HCT116 (cell line): ENCODE results near the gene PON3. TPM values are rescaled to one million over a fixed set of nuclear protein-coding genes. Genes with fewer than 3 reads are reported as not detected.

ENCODE experiments used
- ATAC-seq: fragments of 200-7000 bp; cut with Tn5 transposase; 2 replicates; pipeline ENCODE4 v1.9.1; 2020; ENCODE audit warnings: mild to moderate bottlenecking, moderate library complexity
- BruUV-seq: library from RNA; stranded (reverse); fragments of 400-500 nt; replicated peaks from 2 replicates; lab custom pipeline; 2021; lab: Mats Ljungman, UMichigan
- CTCF ChIA-PET: fragments of 300-600 bp; sonication (Branson Sonifier 250); formaldehyde crosslinking; loops from one replicate; lab custom pipeline; 2021; ENCODE audit warnings: antibody characterized with exemption; lab: Charles Lee
- POLR2A ChIA-PET: fragments of 300-600, 350-600 bp; sonication (Branson Sonifier 250); formaldehyde crosslinking; loops from one replicate; lab custom pipeline; 2021; ENCODE audit warnings: antibody characterized with exemption; lab: Charles Lee
- RAD21 ChIA-PET, 2 experiments: fragments of 300-600 bp; sonication (Branson Sonifier 250); formaldehyde crosslinking; loops; one replicate each; lab custom pipeline; 2023; ENCODE audit warnings: low total read pairs in 2 of 2; ENCODE audit not compliant: uncharacterized antibody in 2 of 2, unreplicated experiment in 2 of 2, low non-redundant PET in 1 of 2; lab: Charles Lee
- DNase-seq: peaks from one replicate; pipeline ENCODE4 v3.0.0-alpha.2; 2010; ENCODE audit warnings: low read depth, low spot score
- H2AFZ ChIP-seq: fragments of 200-600 bp; shearing (Covaris generic), sonication (generic); 2 replicates; pipeline ENCODE4 v1.6.1; 2017; ENCODE audit warnings: low read depth, mixed run types, mixed read lengths, antibody characterized with exemption, low read length; ENCODE audit not compliant: poor library complexity, severe bottlenecking
- H3K27ac ChIP-seq: 2 replicates; pipeline ENCODE4 v1.5.1; 2012; ENCODE audit warnings: low read depth, low read length
- H3K27me3 ChIP-seq: fragments of 200-600 bp; sonication (generic); 2 replicates; pipeline ENCODE4 v1.6.1; 2016; ENCODE audit warnings: mixed run types, low read length, mixed read lengths; ENCODE audit not compliant: insufficient read depth
- H3K36me3 ChIP-seq, 2 experiments: fragments of 200-500 bp in 1 of 2; fragments of 200-600 bp in 1 of 2; sonication (Bioruptor generic) in 1 of 2; sonication (generic) in 1 of 2; 2 replicates each; pipeline versions ENCODE4 v1.5.1 to v1.6.1; 2014 to 2016; ENCODE audit warnings: low read length in 2 of 2, inconsistent platforms in 1 of 2, mixed read lengths in 1 of 2, mixed run types in 1 of 2; ENCODE audit not compliant: insufficient read depth in 2 of 2, control insufficient read depth in 1 of 2
- H3K4me1 ChIP-seq, 2 experiments: fragments of 200-600 bp in 1 of 2; sonication (generic) in 1 of 2; 2 replicates each; pipeline versions ENCODE4 v1.5.1 to v1.6.1; 2012 to 2017; ENCODE audit warnings: low read length in 2 of 2, inconsistent platforms in 1 of 2, mild to moderate bottlenecking in 1 of 2, mixed read lengths in 1 of 2, mixed run types in 1 of 2, moderate library complexity in 1 of 2; ENCODE audit not compliant: insufficient read depth in 2 of 2, control insufficient read depth in 1 of 2
- H3K4me2 ChIP-seq: fragments of 200-600 bp; sonication (generic); 2 replicates; pipeline ENCODE4 v1.6.1; 2017; ENCODE audit warnings: mixed run types, low read length, mixed read lengths
- H3K4me3 ChIP-seq, 2 experiments: fragments of 200-600 bp in 1 of 2; sonication (generic) in 1 of 2; replicated peaks in 1 of 2; 2 replicates each; pipeline ENCODE4 v1.5.1; 2011 to 2016; ENCODE audit warnings: low read length in 2 of 2, control low read depth in 1 of 2, low read depth in 1 of 2, mild to moderate bottlenecking in 1 of 2, mixed read lengths in 1 of 2, mixed run types in 1 of 2
- H3K79me2 ChIP-seq: fragments of 200-600 bp; sonication (generic); 2 replicates; pipeline ENCODE4 v1.6.1; 2017; ENCODE audit warnings: mild to moderate bottlenecking, mixed run types, low read length, moderate library complexity, mixed read lengths; ENCODE audit not compliant: insufficient read depth
- H3K9ac ChIP-seq: fragments of 200-600 bp; sonication (generic); 2 replicates; pipeline ENCODE4 v1.6.1; 2016; ENCODE audit warnings: low read length, mixed read lengths
- H3K9me2 ChIP-seq: fragments of 200-600 bp; sonication (generic), shearing (Covaris generic); 2 replicates; pipeline ENCODE4 v1.6.1; 2017; ENCODE audit warnings: mixed run types, mild to moderate bottlenecking, moderate library complexity; ENCODE audit not compliant: insufficient read depth
- H3K9me3 ChIP-seq, 2 experiments: fragments of 200-500 bp in 1 of 2; fragments of 200-600 bp in 1 of 2; sonication (Bioruptor generic) in 1 of 2; sonication (generic) in 1 of 2; 2 replicates each; pipeline ENCODE4 v1.6.1; 2014 to 2017; ENCODE audit warnings: low read length in 2 of 2, mixed read lengths in 2 of 2, inconsistent platforms in 1 of 2, low read depth in 1 of 2, mild to moderate bottlenecking in 1 of 2, mixed run types in 1 of 2, moderate library complexity in 1 of 2; ENCODE audit not compliant: control insufficient read depth in 1 of 2, insufficient read depth in 1 of 2
- H4K20me1 ChIP-seq: fragments of 200-600 bp; sonication (generic), shearing (Covaris generic); 2 replicates; pipeline ENCODE4 v1.6.1; 2017; ENCODE audit warnings: mixed run types, mild to moderate bottlenecking, moderate library complexity; ENCODE audit not compliant: insufficient read depth
- ATF3 ChIP-seq: IDR thresholded peaks from 2 replicates; pipeline ENCODE4 v1.6.1; 2012
- CTCF ChIP-seq, 3 experiments: fragments of 200-600 bp in 1 of 3; sonication (generic) in 1 of 3; IDR thresholded peaks in 2 of 3; conservative IDR thresholded peaks in 1 of 3; 2 replicates each; pipeline ENCODE4 v1.5.1; 2012 to 2017; ENCODE audit warnings: low read depth in 2 of 3, low read length in 2 of 3, antibody characterized with exemption in 1 of 3, borderline replicate concordance in 1 of 3, control low read depth in 1 of 3, mild to moderate bottlenecking in 1 of 3, mixed read lengths in 1 of 3, mixed run types in 1 of 3, moderate library complexity in 1 of 3; ENCODE audit not compliant: insufficient read depth in 1 of 3
- EGR1 ChIP-seq: IDR thresholded peaks from 2 replicates; pipeline ENCODE4 v1.6.1; 2012; ENCODE audit warnings: low read depth
- FOSL1 ChIP-seq: IDR thresholded peaks from 2 replicates; pipeline ENCODE4 v1.6.1; 2012; ENCODE audit warnings: low read depth
- MAX ChIP-seq: IDR thresholded peaks from 2 replicates; pipeline ENCODE4 v1.6.1; 2012
- POLR2A ChIP-seq: IDR thresholded peaks from 2 replicates; pipeline ENCODE4 v1.7.0; 2011; ENCODE audit warnings: borderline replicate concordance; ENCODE audit not compliant: insufficient read depth, insufficient read length; ENCODE audit errors: extremely low read depth
- REST ChIP-seq: IDR thresholded peaks from 2 replicates; pipeline ENCODE4 v1.6.1; 2012; ENCODE audit warnings: low read depth
- SRF ChIP-seq: IDR thresholded peaks from 2 replicates; pipeline ENCODE4 v1.6.1; 2012; ENCODE audit warnings: low read depth
- ZBTB33 ChIP-seq: IDR thresholded peaks from 2 replicates; pipeline ENCODE4 v1.6.1; 2011; ENCODE audit warnings: mild to moderate bottlenecking, low read length, moderate library complexity; ENCODE audit not compliant: insufficient replicate concordance; ENCODE audit errors: extremely low read depth
- ZNF274 ChIP-seq: fragments of 200-500 bp; sonication (Bioruptor generic); IDR thresholded peaks from 2 replicates; pipeline ENCODE4 v1.6.1; 2014; ENCODE audit warnings: mild to moderate bottlenecking, low read depth, low read length, inconsistent platforms
- intact Hi-C: fragments of 100-400 bp; cut with micrococcal nuclease; formaldehyde crosslinking; loops from 2 replicates; pipeline ENCODE4 v1.10.0; 2022
- total RNA-seq: library from RNA; stranded (reverse); gene quantifications from one replicate; pipeline ENCODE4 v1.2.1, GENCODE V29; 2021; ENCODE audit not compliant: unreplicated experiment

Gene PON3
- total RNA-seq, 1 experiment from 2014 or later = 2.6 TPM

GRCh38 chr7:95444796-95445195, 48.6 kb upstream of the PON3 start:
- intact Hi-C loops = no loop called here
- no peak for ATAC-seq
- DNase-seq = no peak

More at GRCh38 chr7:95444796-95445195, 48.6 kb upstream of the PON3 start:
- Histone ChIP-seq H3K79me2 (no peaks in the 10 kb centered on the region), H3K4me1 (no peaks in the 10 kb centered on the region), H2AFZ (no peak overlapping the region), H3K36me3 (no peaks in the 10 kb centered on the region), H3K9ac (no peak overlapping the region), H3K27me3 (no peaks in the 10 kb centered on the region), H3K4me2 (no peak overlapping the region), H3K9me2 (no peaks in the 10 kb centered on the region), H3K4me3 (no peak overlapping the region), H3K27ac (no peak overlapping the region), H4K20me1 (no peaks in the 10 kb centered on the region), H3K9me3 (no peaks in the 10 kb centered on the region)
- ChIA-PET RAD21 (interaction anchor here in 1 of 2 experiments (0.6 kb wide), 1 partner anchor 25 kb away, joined by 4 read pairs; no protein-coding TSS in a partner anchor), CTCF (no interaction called here), POLR2A (no interaction called here)
- BruUV-seq = no TSS peak
- TF ChIP-seq ZNF274 = no peak
- TF ChIP-seq POLR2A = no peak
- no peak for TF ChIP-seq FOSL1
- no peak for TF ChIP-seq ATF3
- TF ChIP-seq CTCF (IDR thresholded peaks at IDR 0.05 in 2 of 3, conservative IDR thresholded peaks at IDR 0.05 in 1 of 3; ENCODE audit: borderline replicate concordance in 1 of 3, insufficient read depth in 1 of 3, low read depth in 2 of 3, low read length in 2 of 3) = no peak
- TF ChIP-seq EGR1 = no peak
- TF ChIP-seq MAX = no peak
- TF ChIP-seq ZBTB33 = no peak
- no peak for TF ChIP-seq REST
- TF ChIP-seq SRF = no peak
